K562 (cell line): ENCODE measurements around the gene SART1. TPM values are rescaled to one million over a fixed set of nuclear protein-coding genes. Genes with fewer than 3 reads are reported as not detected.

Experiments used
- MGA ChIP-seq: fragments of 450-650 bp; IDR thresholded peaks from 2 replicates; pipeline ENCODE4 v1.6.1; 2016; ENCODE audit warnings: mild to moderate bottlenecking, moderate library complexity
- ZBTB40 ChIP-seq, 2 experiments: fragments of 450-650 bp in 1 of 2; sonication (generic) in 1 of 2; formaldehyde crosslinking in 1 of 2; IDR thresholded peaks; 2 replicates each; pipeline versions ENCODE4 v1.7.1 to v1.9.0; 2016 to 2022; ENCODE audit warnings: inconsistent platforms in 1 of 2, mild to moderate bottlenecking in 1 of 2, missing genetic modification reagents in 1 of 2
- polyA plus RNA-seq, 8 experiments: library from polyadenylated mRNA; depleted of rRNA in 4 of 8; stranded (reverse) in 5 of 8; unstranded in 3 of 8; fragments of >200 nt; fragmentation: Nextera tagmentation in 2 of 8; fragmentation: Illumina TruSeq in 1 of 8; extraction: Ambion mirVana in 2 of 8; extraction: Trizol in 1 of 8; gene quantifications; 2 replicates each; pipeline versions ENCODE4 v1.2.1 to v1.2.3, GENCODE V29; 2011 to 2014; ENCODE audit warnings: inconsistent platforms in 1 of 8, missing spikeins in 1 of 8
- total RNA-seq, 7 experiments: library from RNA; depleted of rRNA in 6 of 7; stranded (reverse); fragments of >200 nt in 6 of 7; fragmentation: Illumina TruSeq in 2 of 7; extraction: Trizol in 2 of 7; gene quantifications; 2 replicates each; pipeline versions ENCODE4 v1.2.1 to v1.2.3, GENCODE V29; 2011 to 2021; ENCODE audit warnings: low replicate concordance in 1 of 7

Gene SART1
- total and polyA plus RNA-seq, 9 of the 15 experiments (the other 6 are each of a cell fraction or from before 2014, with no cell fraction given): 4.8 to 84.1 (median 31.7) TPM

DNA sequence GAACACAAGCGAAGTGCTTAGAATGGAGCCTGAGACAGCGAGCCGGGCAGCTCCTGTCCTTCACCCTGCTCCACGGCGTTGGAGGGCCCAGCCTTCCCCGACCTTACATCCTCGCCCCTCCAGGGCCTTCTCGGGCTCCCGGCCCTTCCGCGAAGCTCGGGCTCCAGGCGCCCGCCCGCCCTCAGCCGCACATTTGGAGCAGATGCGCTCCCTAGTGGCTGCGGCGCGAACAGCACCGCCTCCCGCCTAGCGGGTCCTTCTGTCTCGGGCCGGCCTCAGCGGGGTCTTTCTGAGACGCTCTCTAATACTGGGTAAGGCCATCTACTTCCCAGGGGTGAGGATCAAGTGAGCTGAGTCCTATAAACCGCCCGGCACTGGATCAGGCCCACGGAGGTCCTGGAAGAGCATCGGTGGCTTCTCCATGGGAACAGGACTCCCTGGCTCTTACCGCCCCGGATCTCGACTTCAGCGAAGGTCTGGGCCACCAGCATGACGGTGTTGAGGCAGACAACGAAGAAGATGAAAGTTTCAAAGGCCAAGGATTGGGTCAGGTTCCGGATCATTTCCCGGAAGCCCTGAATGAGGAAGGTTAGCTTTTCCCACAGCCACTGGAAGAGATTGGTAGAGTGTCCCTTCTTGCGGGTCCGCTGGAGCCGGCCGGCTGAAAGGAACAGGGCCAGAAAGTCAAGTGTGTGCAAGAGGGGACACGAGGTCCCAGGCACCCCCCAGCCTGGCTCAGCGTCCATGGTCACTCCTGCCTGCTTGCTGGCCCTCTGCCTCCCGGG is 61.1 kb downstream of the SART1 start (continued):
- TF ChIP-seq MGA: peak; percentile 60
- TF ChIP-seq ZBTB40 (IDR thresholded peaks at IDR 0.05): 0 out of 2 replicates have a peak, but pooled peaks have one; percentile 9
- no peak for TF ChIP-seq ZBTB40 (CRISPR knock-in tag; IDR thresholded peaks at IDR 0.05)
